GM12878 (cell line): ENCODE data around the gene TLDC2. TPM values are rescaled to one million over a fixed set of nuclear protein-coding genes. Genes with fewer than 3 reads are reported as not detected.

Source experiments
- ATAC-seq: fragments of 200-7000 bp; cut with Tn5 transposase; 3 replicates; pipeline ENCODE4 v1.9.1; 2020; ENCODE audit warnings: mild to moderate bottlenecking, moderate library complexity
- BruUV-seq: library from RNA; stranded (reverse); fragments of 400-500 nt; replicated peaks from 2 replicates; lab custom pipeline; 2021; lab: Mats Ljungman, UMichigan
- CTCF ChIA-PET: fragments of 300-600 bp; sonication (Branson Sonifier 250); formaldehyde crosslinking; extraction: SDS; loops from one replicate; lab custom pipeline; 2021; ENCODE audit warnings: inconsistent platforms; lab: Yijun Ruan, JAX
- POLR2A ChIA-PET: fragments of 350-600 bp; formaldehyde crosslinking; extraction: SDS; loops from one replicate; lab custom pipeline; 2021; ENCODE audit warnings: inconsistent platforms; lab: Charles Lee
- RAD21 ChIA-PET: fragments of 300-600 bp; sonication (Branson Sonifier 250); formaldehyde crosslinking; loops from one replicate; lab custom pipeline; 2023; ENCODE audit warnings: antibody characterized with exemption; ENCODE audit not compliant: unreplicated experiment; lab: Charles Lee
- SMC1A ChIA-PET: fragments of 300-600 bp; sonication (Branson Sonifier 250); formaldehyde crosslinking; loops from one replicate; lab custom pipeline; 2023; ENCODE audit not compliant: unreplicated experiment, uncharacterized antibody; lab: Charles Lee
- DNase-seq: peaks from one replicate; pipeline ENCODE4 v3.0.0-alpha.2; 2011; ENCODE audit warnings: low read depth, low spot score
- FAIRE-seq: peaks from 3 replicates; lab custom pipeline; 2011; peaks lifted over from hg19 to GRCh38; lab: Jason Lieb, UNC
- H2AFZ ChIP-seq: 2 replicates; pipeline ENCODE4 v1.6.0; 2011; ENCODE audit warnings: low read depth, low read length, control low read depth; ENCODE audit not compliant: control insufficient read depth
- H3K27ac ChIP-seq: 2 replicates; pipeline ENCODE4 v1.5.1; 2011; ENCODE audit warnings: control low read depth; ENCODE audit not compliant: control insufficient read depth, insufficient read depth
- H3K27me3 ChIP-seq, 2 experiments: replicated peaks in 1 of 2; 2 replicates each; pipeline versions ENCODE4 v1.6.0 to v1.6.1; 2011; ENCODE audit warnings: low read length in 1 of 2; ENCODE audit not compliant: control insufficient read depth in 2 of 2, insufficient read depth in 2 of 2
- H3K36me3 ChIP-seq, 2 experiments: 2 replicates each; pipeline ENCODE4 v1.5.1; 2011; ENCODE audit warnings: low read length in 1 of 2; ENCODE audit not compliant: control insufficient read depth in 2 of 2, insufficient read depth in 2 of 2
- H3K4me1 ChIP-seq: 2 replicates; pipeline ENCODE4 v1.6.1; 2011; ENCODE audit warnings: mild to moderate bottlenecking, low read length, moderate library complexity, mixed read lengths; ENCODE audit not compliant: control insufficient read depth, insufficient read depth
- H3K4me2 ChIP-seq: 2 replicates; pipeline ENCODE4 v1.6.0; 2011; ENCODE audit warnings: control low read depth; ENCODE audit not compliant: control insufficient read depth, insufficient read depth
- H3K4me3 ChIP-seq: fragments of 200-600 bp; sonication (generic); 2 replicates; pipeline ENCODE4 v1.5.1; 2016
- H3K79me2 ChIP-seq: 2 replicates; pipeline ENCODE4 v1.6.0; 2011; ENCODE audit warnings: low read length; ENCODE audit not compliant: control insufficient read depth, insufficient read depth
- H3K9ac ChIP-seq: 2 replicates; pipeline ENCODE4 v1.8.0; 2011; ENCODE audit warnings: low read length, control low read depth, mixed read lengths; ENCODE audit not compliant: control insufficient read depth, insufficient read depth
- H3K9me3 ChIP-seq: replicated peaks from 3 replicates; pipeline ENCODE4 v1.5.1; 2011; ENCODE audit warnings: mild to moderate bottlenecking, low read length; ENCODE audit not compliant: control insufficient read depth, insufficient read depth
- H4K20me1 ChIP-seq: 2 replicates; pipeline ENCODE4 v1.6.0; 2011; ENCODE audit not compliant: control insufficient read depth, insufficient read depth
- BHLHE40 ChIP-seq, 2 experiments: fragments of 450-650 bp in 1 of 2; IDR thresholded peaks; 2 replicates each; pipeline ENCODE4 v1.6.1; 2011 to 2017; ENCODE audit warnings: low read depth in 2 of 2, borderline replicate concordance in 1 of 2, improper control_type of control experiment in 1 of 2, low read length in 1 of 2, mild to moderate bottlenecking in 1 of 2
- BMI1 ChIP-seq: fragments of 450-650 bp; IDR thresholded peaks from 2 replicates; pipeline ENCODE4 v1.6.1; 2016; ENCODE audit warnings: mild to moderate bottlenecking, moderate library complexity, borderline replicate concordance
- CTCF ChIP-seq, 3 experiments: IDR thresholded peaks in 2 of 3; conservative IDR thresholded peaks in 1 of 3; 2 replicates each; pipeline ENCODE4 v1.5.1; 2011; ENCODE audit warnings: low read depth in 3 of 3, low read length in 3 of 3, mild to moderate bottlenecking in 3 of 3, control low read depth in 2 of 3, moderate library complexity in 2 of 3, inconsistent platforms in 1 of 3, mixed read lengths in 1 of 3; ENCODE audit not compliant: control insufficient read depth in 2 of 3, insufficient read depth in 1 of 3; ENCODE audit errors: extremely low read depth in 1 of 3
- IRF3 ChIP-seq: fragments of 450-650 bp; IDR thresholded peaks from 2 replicates; pipeline ENCODE4 v1.6.1; 2014; ENCODE audit warnings: mild to moderate bottlenecking
- MYC ChIP-seq: IDR thresholded peaks from 2 replicates; pipeline ENCODE4 v1.6.1; 2011; ENCODE audit warnings: mild to moderate bottlenecking, low read length, moderate library complexity, inconsistent platforms; ENCODE audit not compliant: insufficient read depth, insufficient replicate concordance, insufficient read length, severe bottlenecking
- PAX8 ChIP-seq: fragments of 450-650 bp; IDR thresholded peaks from 2 replicates; pipeline ENCODE4 v1.6.1; 2017; ENCODE audit warnings: mild to moderate bottlenecking, moderate library complexity
- POU2F2 ChIP-seq: IDR thresholded peaks from 3 replicates; pipeline ENCODE4 v1.6.1; 2011; ENCODE audit warnings: low read depth, mild to moderate bottlenecking, low read length, borderline replicate concordance
- RAD51 ChIP-seq: fragments of 450-650 bp; IDR thresholded peaks from 2 replicates; pipeline ENCODE4 v1.6.1; 2016; ENCODE audit warnings: moderate library complexity, mild to moderate bottlenecking, inconsistent platforms
- REST ChIP-seq: IDR thresholded peaks from 2 replicates; pipeline ENCODE4 v1.6.1; 2012; ENCODE audit warnings: mild to moderate bottlenecking, low read depth, low read length
- SIX5 ChIP-seq: IDR thresholded peaks from 2 replicates; pipeline ENCODE4 v1.6.1; 2011; ENCODE audit warnings: mild to moderate bottlenecking, low read depth, low read length, moderate library complexity; ENCODE audit not compliant: severe bottlenecking
- USF1 ChIP-seq: IDR thresholded peaks from 2 replicates; pipeline ENCODE4 v1.6.1; 2011; ENCODE audit warnings: borderline replicate concordance, low read depth, mild to moderate bottlenecking, moderate library complexity, mixed read lengths, low read length; ENCODE audit not compliant: insufficient read depth; ENCODE audit errors: extremely low read length
- ZNF217 ChIP-seq: fragments of 450-650 bp; IDR thresholded peaks from 2 replicates; pipeline ENCODE4 v1.6.1; 2017; ENCODE audit warnings: antibody characterized with exemption, mild to moderate bottlenecking
- WGBS: methylation state at CpG from one replicate; pipeline ENCODE4 v1.1.6; 2016; ENCODE audit warnings: low lambda C conversion rate; ENCODE audit not compliant: insufficient replicate concordance, insufficient coverage; ENCODE audit errors: missing lambda C conversion rate; 5-methylcytosine and 5-hydroxymethylcytosine counted together
- in situ Hi-C: fragments of 300-500 bp; cut with MboI; formaldehyde crosslinking; loops from 9 replicates; pipeline ENCODE4 v1.14.3; 2018; ENCODE audit warnings: mixed read lengths
- intact Hi-C: fragments of 100-400 bp; cut with micrococcal nuclease; formaldehyde crosslinking; loops from one replicate; pipeline ENCODE4 v1.14.2; 2022; ENCODE audit not compliant: unreplicated experiment
- polyA plus RNA-seq, 11 experiments: library from polyadenylated mRNA; depleted of rRNA in 4 of 11; unstranded in 6 of 11; stranded (reverse) in 5 of 11; fragments of >200 nt; fragmentation: Nextera tagmentation in 4 of 11; fragmentation: Illumina TruSeq in 1 of 11; extraction: Ambion mirVana in 4 of 11; extraction: Trizol in 1 of 11; gene quantifications; 1 replicate in 1 of 11; 2 replicates in 10 of 11; pipeline versions ENCODE4 v1.2.1 to v1.2.3, GENCODE V29; 2011 to 2016; ENCODE audit warnings: inconsistent platforms in 2 of 11, missing spikeins in 2 of 11, low read depth in 1 of 11
- total RNA-seq, 4 experiments: library from RNA; depleted of rRNA in 3 of 4; stranded (reverse); fragments of >200 nt in 3 of 4; fragmentation: Illumina TruSeq in 1 of 4; extraction: Trizol in 1 of 4; gene quantifications; 2 replicates each; pipeline versions ENCODE4 v1.2.1 to v1.2.3, GENCODE V29; 2013 to 2021

Gene TLDC2
- total and polyA plus RNA-seq, 10 of the 15 experiments (the other 5 are each of a cell fraction or from before 2014, with no cell fraction given), result 0.05 to 0.41 (median 0.21) TPM

- H4K20me1 ChIP-seq, result no peaks in the 10 kb centered on the region
- H3K4me1 ChIP-seq, result no peaks in the 10 kb centered on the region
- no peaks in the 10 kb centered on the region for H3K9me3 ChIP-seq
- H3K36me3 ChIP-seq, result peaks cover 13 to 20% of the 10 kb centered on the region in 2 experiments
- ChIA-PET POLR2A (no interaction called here), RAD21 (no interaction called here), CTCF (interaction anchor here (0.5 to 2.3 kb wide), 5 partner anchors 11 to 244 kb away, joined by 3 to 7 read pairs (median 4); no protein-coding TSS in a partner anchor), SMC1A (interaction anchor here (1.2 kb wide), 1 partner anchor 11 kb away, joined by 3 read pairs; no protein-coding TSS in a partner anchor)
- FAIRE-seq (no peak), ATAC-seq (no peak), DNase-seq (no peak)
- no peak overlapping the region for H3K4me3 ChIP-seq
- no peaks in the 10 kb centered on the region for H3K27me3 ChIP-seq
- no TSS peak for BruUV-seq
- no peak overlapping the region for H3K4me2 ChIP-seq
- intact Hi-C loops, result no loop called here
- WGBS, result 100% methylated on average over 3 of the region's 3 CpGs
- no peak overlapping the region for H3K9ac ChIP-seq
- in situ Hi-C loops, result no loop called here
- H3K79me2 ChIP-seq, result no peaks in the 10 kb centered on the region
- no peak overlapping the region for H3K27ac ChIP-seq
- no peak overlapping the region for H2AFZ ChIP-seq
- TF ChIP-seq PAX8 (no peak), BMI1 (no peak), IRF3 (no peak), REST (no peak), SIX5 (no peak), USF1 (no peak), ZNF217 (no peak), MYC (no peak), POU2F2 (no peak), CTCF (IDR thresholded peaks at IDR 0.05 in 2 of 3, conservative IDR thresholded peaks at IDR 0.05 in 1 of 3; ENCODE audit: control insufficient read depth in 2 of 3, extremely low read depth in 1 of 3, insufficient read depth in 1 of 3, low read depth in 3 of 3, low read length in 3 of 3) (no peak), RAD51 (no peak), BHLHE40 (IDR thresholded peaks at IDR 0.05; ENCODE audit: borderline replicate concordance in 1 of 2, low read depth in 2 of 2, low read length in 1 of 2) (no peak)
These were observed 17.9 kb downstream of the TLDC2 start for GRCh38 chr20:36893801-36894200.
